ENCODE measurements around the gene GNA12. TPM values are rescaled to one million over a fixed set of nuclear protein-coding genes. Genes with fewer than 3 reads are reported as not detected.
"Not testable (repeated sequence)": the region's sequence is repeated elsewhere in the genome, so short reads cannot be mapped to it uniquely, and the experiment has no call there.

GNA12 gene
- total RNA-seq, 4 donors from 2014 or later: 26.3 to 54.8 (median 36.9) TPM

GRCh38 chr7:2684501-2684900 is 159.6 kb downstream of the GNA12 start:
- no peak for TF ChIP-seq CTCF (IDR thresholded peaks at IDR 0.05)
- no peak for DNase-seq (ENCODE audit: low spot score)
- ATAC-seq (ENCODE audit: low FRiP score): no peak

GRCh38 chr7:2681929-2682799 is 161.9 kb downstream of the GNA12 start:
- no peak for ATAC-seq (ENCODE audit: low FRiP score)
- no peak for TF ChIP-seq CTCF (IDR thresholded peaks at IDR 0.05)

GRCh38 chr7:2680792-2681490 is 163.2 kb downstream of the GNA12 start:
- no peak for TF ChIP-seq CTCF (IDR thresholded peaks at IDR 0.05)
- DNase-seq (ENCODE audit: low spot score): peak; percentile 79
- ATAC-seq (ENCODE audit: low FRiP score): peak; percentile 25

More at GRCh38 chr7:2681929-2682799, 161.9 kb downstream of the GNA12 start:
- no peak for DNase-seq (ENCODE audit: low spot score)

GRCh38 chr7:2680256-2680655 is 163.9 kb downstream of the GNA12 start:
- no peak for TF ChIP-seq CTCF (IDR thresholded peaks at IDR 0.05)
- DNase-seq (ENCODE audit: low spot score) (no peak), ATAC-seq (ENCODE audit: low FRiP score) (no peak)

GRCh38 chr7:2679135-2680127 is 164.7 kb downstream of the GNA12 start:
- not testable (repeated sequence) for DNase-seq (ENCODE audit: low spot score); ATAC-seq (ENCODE audit: low FRiP score)

- not testable (repeated sequence) for DNase-seq (ENCODE audit: low spot score); ATAC-seq (ENCODE audit: low FRiP score)
These were observed 165.7 kb downstream of the GNA12 start for GRCh38 chr7:2678454-2678853.

Other genes with a start within 250 kb of the GNA12 start
- gene TTYH3, start 212.3 kb downstream of the GNA12 start, total RNA-seq: 10 to 100 TPM; 21.5 to 62.6 (median 29.3) TPM
- 1 to 10 TPM in 1 of 4 donors, under 1 TPM in 1, not detected in 2; 0.19 to 1.1 TPM for gene AMZ1, start 156.1 kb downstream of the GNA12 start, total RNA-seq
- 1 to 10 TPM in 2 of 4 donors, under 1 TPM in 2; 0.75 to 1.4 (median 1.0) TPM for gene CARD11, start 199.6 kb upstream of the GNA12 start, total RNA-seq